Lower lobe of right lung (tissue), 2 donors: ENCODE measurements around the gene PARP1. TPM values are rescaled to one million over a fixed set of nuclear protein-coding genes. Genes with fewer than 3 reads are reported as not detected.

Experiments
- ATAC-seq, 2 donors: fragments of 200-7000 bp; cut with Tn5 transposase; one replicate each; pipeline ENCODE4 v1.9.1; 2020 to 2022; ENCODE audit warnings: mild to moderate bottlenecking in 2 of 2, moderate library complexity in 2 of 2
- DNase-seq: peaks from one replicate; pipeline ENCODE4 v3.0.0-alpha.2; 2020
- H3K27ac ChIP-seq: fragments of 200-600 bp; one replicate; pipeline ENCODE4 v1.8.0; 2022
- H3K27me3 ChIP-seq: fragments of 200-600 bp; one replicate; pipeline ENCODE4 v1.8.0; 2022; ENCODE audit warnings: low read depth
- H3K36me3 ChIP-seq: fragments of 200-600 bp; one replicate; pipeline ENCODE4 v1.8.0; 2022; ENCODE audit warnings: mild to moderate bottlenecking
- H3K4me1 ChIP-seq: fragments of 200-600 bp; one replicate; pipeline ENCODE4 v1.8.0; 2022
- H3K4me3 ChIP-seq: fragments of 200-600 bp; one replicate; pipeline ENCODE4 v1.8.0; 2022; ENCODE audit warnings: mild to moderate bottlenecking
- H3K9me3 ChIP-seq: fragments of 200-600 bp; one replicate; pipeline ENCODE4 v1.8.0; 2022
- intact Hi-C: fragments of 100-400 bp; cut with DNase I; formaldehyde crosslinking; loops from one replicate; pipeline ENCODE4 v1.11.0; 2022
- total RNA-seq: library from RNA; stranded (reverse); fragmentation: NEBNext Ultra II Directional; extraction: Animal tissue kit (Norgen Biotek cat#: 25700); gene quantifications from one replicate; pipeline ENCODE4 v1.2.1, GENCODE V29; 2021
- TF ChIP-seq, protein P1 (sequence below): fragments of 200-600 bp; IDR thresholded peaks from one replicate; pipeline ENCODE4 v1.8.0; 2022; ENCODE audit warnings: antibody characterized with exemption, mild to moderate bottlenecking
- donor health status: DM: no; HTN: yes; CAD: no; lungs with severe emphysema.

The PARP1 gene
- total RNA-seq, 1 donor from 2014 or later: 59.2 TPM

DNA sequence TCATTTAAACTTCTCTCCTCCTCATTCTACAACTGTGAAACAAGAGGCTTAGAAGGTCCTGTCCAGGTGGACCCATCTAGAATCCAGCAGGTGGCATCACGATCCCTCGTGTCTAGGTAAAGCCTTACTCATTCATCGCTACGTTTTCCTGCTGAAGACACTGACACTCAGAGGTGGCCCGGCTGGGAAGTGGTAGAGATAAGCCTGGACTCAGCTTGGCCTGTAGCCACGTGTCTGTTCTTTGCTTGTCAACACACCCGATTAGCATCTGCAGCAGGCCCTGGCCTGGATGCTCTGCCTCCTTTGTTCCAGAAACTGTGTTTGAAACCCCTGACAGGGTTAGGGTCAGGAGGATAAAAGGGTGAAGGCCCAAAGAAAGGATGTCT is 43.4 kb downstream of the PARP1 start:
- Histone ChIP-seq H3K9me3 (no peaks in the 10 kb centered on the region), H3K4me3 (no peak overlapping the region), H3K27me3 (no peaks in the 10 kb centered on the region), H3K27ac (no peak overlapping the region), H3K36me3 (peaks cover 100% of the 10 kb centered on the region), H3K4me1 (no peaks in the 10 kb centered on the region)
- intact Hi-C loops: no loop called here
- TF ChIP-seq, protein P1, sequence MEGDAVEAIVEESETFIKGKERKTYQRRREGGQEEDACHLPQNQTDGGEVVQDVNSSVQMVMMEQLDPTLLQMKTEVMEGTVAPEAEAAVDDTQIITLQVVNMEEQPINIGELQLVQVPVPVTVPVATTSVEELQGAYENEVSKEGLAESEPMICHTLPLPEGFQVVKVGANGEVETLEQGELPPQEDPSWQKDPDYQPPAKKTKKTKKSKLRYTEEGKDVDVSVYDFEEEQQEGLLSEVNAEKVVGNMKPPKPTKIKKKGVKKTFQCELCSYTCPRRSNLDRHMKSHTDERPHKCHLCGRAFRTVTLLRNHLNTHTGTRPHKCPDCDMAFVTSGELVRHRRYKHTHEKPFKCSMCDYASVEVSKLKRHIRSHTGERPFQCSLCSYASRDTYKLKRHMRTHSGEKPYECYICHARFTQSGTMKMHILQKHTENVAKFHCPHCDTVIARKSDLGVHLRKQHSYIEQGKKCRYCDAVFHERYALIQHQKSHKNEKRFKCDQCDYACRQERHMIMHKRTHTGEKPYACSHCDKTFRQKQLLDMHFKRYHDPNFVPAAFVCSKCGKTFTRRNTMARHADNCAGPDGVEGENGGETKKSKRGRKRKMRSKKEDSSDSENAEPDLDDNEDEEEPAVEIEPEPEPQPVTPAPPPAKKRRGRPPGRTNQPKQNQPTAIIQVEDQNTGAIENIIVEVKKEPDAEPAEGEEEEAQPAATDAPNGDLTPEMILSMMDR: no peak
- DNase-seq: no peak
- ATAC-seq: no peak

DNA sequence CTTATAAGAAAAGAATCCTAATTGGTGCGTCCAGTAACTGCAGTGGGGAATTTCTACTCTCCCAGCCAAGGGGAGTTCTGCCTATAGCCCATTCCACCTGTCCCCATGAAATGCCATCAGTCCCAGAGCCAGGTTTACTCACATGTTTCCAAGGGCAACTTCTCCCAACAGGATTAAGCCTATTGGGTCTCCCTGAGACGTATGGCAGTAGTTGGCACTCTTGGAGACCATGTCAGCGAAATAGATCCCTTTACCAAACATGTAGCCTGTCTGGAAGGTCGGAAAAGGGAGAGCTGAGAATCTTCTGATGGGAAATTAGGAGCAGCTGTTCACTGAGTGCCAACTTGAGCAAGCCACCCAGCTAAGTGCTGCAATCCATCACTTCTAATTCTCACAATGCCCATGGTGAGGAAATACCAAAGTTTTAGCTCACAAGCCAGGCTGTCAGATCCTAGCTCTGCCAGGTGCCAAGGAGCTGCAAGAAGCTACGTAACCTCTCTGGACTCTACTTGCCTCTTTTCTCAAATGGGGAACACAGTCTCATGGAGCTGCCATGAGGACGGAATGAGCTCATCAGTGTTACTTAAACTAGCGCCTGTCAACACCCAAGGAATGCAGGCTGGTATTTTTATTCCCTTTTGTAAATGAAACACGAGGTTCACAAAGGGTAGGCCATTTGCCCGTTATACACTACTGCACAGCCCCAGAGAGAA is 43.9 kb downstream of the PARP1 start:
- Histone ChIP-seq H3K4me1 (no peaks in the 10 kb centered on the region), H3K4me3 (no peak overlapping the region), H3K9me3 (no peaks in the 10 kb centered on the region), H3K27ac (no peak overlapping the region), H3K36me3 (peaks cover 100% of the 10 kb centered on the region), H3K27me3 (no peaks in the 10 kb centered on the region)
- TF ChIP-seq, protein P1: no peak
- intact Hi-C loops: no loop called here
- no peak for DNase-seq
- no peak for ATAC-seq

DNA sequence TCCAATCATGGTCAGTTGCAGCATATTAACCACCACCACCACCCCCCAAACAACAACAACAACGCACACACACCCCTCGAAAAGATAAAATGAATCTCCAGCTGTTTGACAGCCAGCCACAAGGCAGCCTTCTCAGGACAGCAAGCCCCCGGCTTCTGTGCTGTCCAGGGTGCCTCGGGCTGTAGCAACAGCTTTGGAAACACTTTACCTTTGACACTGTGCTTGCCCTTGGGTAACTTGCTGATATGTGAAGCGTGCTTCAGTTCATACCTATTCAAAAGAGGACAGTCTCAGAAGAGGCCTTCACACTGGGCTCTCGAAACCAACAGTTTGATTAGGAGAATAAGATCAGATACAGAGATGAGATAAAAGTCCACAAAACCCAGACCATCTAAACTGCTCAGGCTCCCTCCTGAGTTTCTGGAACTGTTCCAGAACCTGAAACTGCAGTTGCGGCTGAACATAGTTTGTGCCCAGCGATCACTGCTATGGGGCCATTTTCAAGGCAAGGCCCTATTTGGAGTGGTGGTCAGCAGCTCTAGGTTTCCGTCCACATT is 44.9 kb downstream of the PARP1 start:
- Histone ChIP-seq H3K27ac (no peak overlapping the region), H3K36me3 (peaks cover 98% of the 10 kb centered on the region), H3K9me3 (no peaks in the 10 kb centered on the region), H3K4me1 (no peaks in the 10 kb centered on the region), H3K4me3 (no peak overlapping the region), H3K27me3 (no peaks in the 10 kb centered on the region)
- intact Hi-C loops: no loop called here
- no peak for ATAC-seq
- TF ChIP-seq, protein P1: no peak
- no peak for DNase-seq

DNA sequence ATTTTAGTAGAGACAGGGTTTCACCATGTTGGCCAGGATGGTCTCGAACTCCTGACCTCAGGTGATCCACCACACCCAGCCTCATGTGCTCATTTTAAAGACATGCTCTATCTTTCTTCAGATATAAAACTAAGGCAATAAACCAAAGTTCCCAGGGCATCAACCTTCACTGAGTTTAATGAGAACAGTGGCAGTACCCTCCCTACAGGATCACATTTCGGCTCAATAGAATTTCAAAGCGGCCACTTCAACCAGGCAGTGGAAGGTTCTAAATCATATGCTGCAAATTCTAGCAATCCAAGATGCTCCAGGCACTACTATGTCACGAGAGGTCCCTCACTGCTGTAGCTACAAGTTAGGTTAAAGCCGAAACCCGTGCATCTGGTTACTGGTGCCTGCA is 45.5 kb downstream of the PARP1 start:
- Histone ChIP-seq H3K4me3 (no peak overlapping the region), H3K4me1 (no peaks in the 10 kb centered on the region), H3K9me3 (no peaks in the 10 kb centered on the region), H3K27me3 (no peaks in the 10 kb centered on the region), H3K27ac (no peak overlapping the region), H3K36me3 (peaks cover 96% of the 10 kb centered on the region)
- no peak for ATAC-seq
- no peak for DNase-seq
- intact Hi-C loops: no loop called here
- TF ChIP-seq, protein P1: no peak

DNA sequence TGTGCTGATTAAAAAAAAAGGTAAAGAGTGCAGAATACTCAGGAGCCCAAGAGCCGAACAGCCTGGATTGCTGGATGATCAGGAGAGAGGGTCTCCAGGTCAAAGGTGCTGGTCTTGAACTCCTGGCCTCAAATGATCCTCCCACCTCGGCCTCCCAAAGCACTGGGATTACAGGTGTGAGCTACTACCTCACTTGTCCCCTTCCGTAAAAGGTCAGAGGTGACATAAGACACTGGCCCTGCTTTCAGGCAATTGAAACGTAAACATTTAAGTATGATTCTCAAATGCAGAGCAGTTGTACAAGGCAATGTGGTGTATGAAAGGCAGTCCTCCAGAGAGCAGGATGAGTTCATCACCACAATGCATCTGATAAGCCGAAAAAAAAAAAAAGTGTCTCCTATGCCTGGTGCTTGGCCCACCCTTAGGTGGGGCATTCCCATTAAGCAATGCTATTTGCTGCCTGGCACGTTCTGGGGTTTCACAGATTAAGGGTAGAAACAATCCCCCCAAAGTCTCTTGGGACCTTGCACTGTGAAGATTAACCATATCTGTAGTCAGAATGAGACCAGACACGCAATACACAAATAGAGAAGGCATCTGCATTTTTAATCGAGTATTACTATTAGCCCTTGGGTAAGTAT is 47.7 kb downstream of the PARP1 start:
- Histone ChIP-seq H3K9me3 (no peaks in the 10 kb centered on the region), H3K27ac (no peak overlapping the region), H3K4me3 (no peak overlapping the region), H3K36me3 (peaks cover 79% of the 10 kb centered on the region), H3K4me1 (no peaks in the 10 kb centered on the region), H3K27me3 (no peaks in the 10 kb centered on the region)
- intact Hi-C loops: no loop called here
- no peak for DNase-seq
- TF ChIP-seq, protein P1: no peak
- ATAC-seq: no peak
